A172 (cell line): Measurements from ENCODE around the gene OR10A7. TPM values are rescaled to one million over a fixed set of nuclear protein-coding genes. Genes with fewer than 3 reads are reported as not detected.
"Not testable (repeated sequence)": the region's sequence is repeated elsewhere in the genome, so short reads cannot be mapped to it uniquely, and the experiment has no call there.

Experiments
- DNase-seq: peaks from one replicate; pipeline ENCODE4 v3.0.0-alpha.2; 2015; ENCODE audit warnings: low spot score
- total RNA-seq: library from RNA; depleted of rRNA; stranded (reverse); fragments of >200 nt; shearing (Covaris generic); gene quantifications from 2 replicates; pipeline ENCODE4 v1.2.3, GENCODE V29; 2014; rRNA removed

OR10A7 gene
- not detected in 2 replicates for total RNA-seq

DNA sequence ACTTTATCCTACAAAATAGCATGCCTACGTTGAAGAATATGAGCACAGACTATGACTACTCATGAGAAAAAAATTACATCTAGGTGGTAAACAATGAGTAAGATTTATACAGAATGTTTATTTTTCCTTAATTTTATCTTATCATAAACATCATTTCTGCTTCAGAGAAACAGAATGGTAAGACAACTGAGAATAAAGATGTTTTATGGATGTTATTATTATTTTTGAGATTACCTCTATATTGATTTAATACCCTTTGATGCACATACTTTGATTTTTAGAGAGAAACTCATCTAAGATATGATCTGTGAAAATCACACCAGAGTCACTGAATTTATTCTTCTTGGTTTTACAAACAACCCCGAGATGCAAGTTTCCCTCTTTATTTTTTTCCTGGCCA is at the start of gene OR10A7:
Gene OR10A7, plus strand, starts transcription at position 301 of the 400 bp plus-strand sequence. Its CDS starts 0 bp downstream, at position 301.
- no peak for DNase-seq

- DNase-seq = no peak
Measured at GRCh38 chr12:55171445-55171844, 49.4 kb upstream of the OR10A7 start.

- not testable (repeated sequence) for DNase-seq
Measured at GRCh38 chr12:55171846-55172245, 49.0 kb upstream of the OR10A7 start.

- no peak for DNase-seq
Measured at GRCh38 chr12:55172686-55173085, 48.1 kb upstream of the OR10A7 start.

DNA sequence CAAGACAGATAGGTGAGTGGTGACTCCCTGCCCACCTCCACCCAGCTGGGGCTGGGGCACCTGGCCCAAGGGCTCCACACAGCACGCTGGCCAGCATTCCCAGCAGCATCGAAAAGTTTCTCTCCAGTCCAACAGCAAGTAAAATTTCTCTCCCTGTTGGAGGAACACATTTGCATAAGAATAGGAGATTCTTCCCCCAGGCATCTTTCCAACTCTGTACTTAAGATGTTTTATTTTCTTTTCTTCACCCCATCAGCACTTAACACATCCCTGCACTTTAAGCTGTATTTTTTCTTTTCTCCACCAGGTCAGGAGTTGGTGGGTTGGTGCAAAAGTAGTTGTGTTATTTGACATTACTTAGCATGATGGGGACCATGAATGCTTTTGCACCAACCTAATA is 47.4 kb upstream of the OR10A7 start:
- no peak for DNase-seq

GRCh38 chr12:55188573-55188972 is 32.3 kb upstream of the OR10A7 start:
- no peak for DNase-seq

GRCh38 chr12:55188974-55189556 is 31.8 kb upstream of the OR10A7 start:
- peak; percentile 60 for DNase-seq

DNA sequence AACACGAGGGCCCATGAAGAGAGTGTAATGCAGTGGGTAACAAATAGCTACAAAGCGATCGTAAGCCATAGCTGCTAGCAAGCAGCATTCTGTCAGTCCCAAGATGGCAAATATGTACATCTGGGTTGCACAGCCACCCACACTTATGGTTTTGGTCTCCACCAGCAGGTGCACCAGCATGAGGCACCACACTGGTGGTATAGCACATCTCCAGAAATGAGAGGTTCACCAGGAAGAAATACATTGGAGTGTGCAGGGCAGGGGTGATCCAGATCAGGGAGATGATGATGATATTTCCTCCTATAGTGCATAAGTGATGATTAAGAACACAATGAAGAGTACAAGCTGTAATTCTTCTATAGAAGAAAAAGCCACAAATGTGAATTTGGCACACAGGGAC is 26.4 kb upstream of the OR10A7 start:
- DNase-seq = no peak

DNA sequence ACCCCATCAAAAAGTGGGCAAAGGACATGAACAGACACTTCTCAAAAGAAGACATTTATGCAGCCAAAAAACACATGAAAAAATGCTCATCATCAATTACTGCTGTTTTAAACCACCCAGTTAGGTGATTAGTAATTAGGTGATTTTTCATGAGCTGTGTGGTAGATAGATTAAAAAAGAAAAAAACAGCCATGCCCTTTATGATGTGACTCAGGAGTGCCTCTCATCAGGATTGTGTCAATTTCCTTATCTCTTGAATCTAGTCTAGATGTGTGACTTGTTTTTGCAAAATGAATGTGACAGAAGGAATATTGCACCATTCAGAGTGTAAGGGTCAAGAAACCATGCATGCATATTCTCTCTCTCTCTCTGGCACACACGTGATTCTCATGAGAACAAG is 5.7 kb downstream of the OR10A7 start:
- DNase-seq = no peak

DNA sequence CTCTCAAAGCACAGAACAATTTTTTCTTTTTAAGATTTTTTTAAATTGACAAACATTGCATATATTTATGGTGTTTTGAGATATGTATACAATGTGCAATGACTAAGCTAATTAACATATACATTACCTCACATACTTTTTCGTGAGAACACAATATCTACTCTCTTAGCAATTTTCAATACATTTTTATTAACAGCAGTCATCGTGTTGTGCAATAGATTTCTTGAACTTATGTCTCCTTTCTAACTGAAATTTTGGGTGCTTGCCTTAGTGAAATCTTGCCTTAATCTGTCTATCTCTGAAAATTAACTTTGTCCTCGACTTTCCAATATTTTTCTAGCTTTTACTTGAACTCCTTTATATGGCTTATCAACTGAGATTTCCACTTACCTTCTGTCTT is 6.8 kb downstream of the OR10A7 start:
- DNase-seq = no peak

- no peak for DNase-seq
Measured at GRCh38 chr12:55244309-55244708, 23.5 kb downstream of the OR10A7 start, which contains the start of gene OR6C74. TSS of gene OR6C74 (plus strand) at chr12:55244609. CDS start at chr12:55247288, 2,679 bp downstream.

DNA sequence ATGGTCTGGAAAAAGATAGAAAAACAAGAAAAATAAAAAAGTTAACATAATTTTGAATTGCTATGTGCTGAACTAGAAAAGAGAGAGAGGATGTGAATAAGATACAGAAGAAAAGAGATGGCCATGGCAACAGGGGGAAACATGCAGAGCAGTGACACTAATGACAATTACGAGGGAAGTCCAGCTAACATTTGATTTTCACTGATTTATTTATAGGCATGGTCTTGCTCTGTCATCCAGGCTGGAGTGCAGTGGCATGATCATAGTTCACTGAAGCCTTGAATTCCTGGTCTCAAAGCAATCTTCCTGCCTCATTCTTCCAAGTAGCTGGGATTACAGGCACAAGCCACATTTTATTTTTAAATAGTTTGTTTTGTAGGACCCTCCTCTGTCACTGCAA is 25.3 kb downstream of the OR10A7 start:
- DNase-seq = no peak

DNA sequence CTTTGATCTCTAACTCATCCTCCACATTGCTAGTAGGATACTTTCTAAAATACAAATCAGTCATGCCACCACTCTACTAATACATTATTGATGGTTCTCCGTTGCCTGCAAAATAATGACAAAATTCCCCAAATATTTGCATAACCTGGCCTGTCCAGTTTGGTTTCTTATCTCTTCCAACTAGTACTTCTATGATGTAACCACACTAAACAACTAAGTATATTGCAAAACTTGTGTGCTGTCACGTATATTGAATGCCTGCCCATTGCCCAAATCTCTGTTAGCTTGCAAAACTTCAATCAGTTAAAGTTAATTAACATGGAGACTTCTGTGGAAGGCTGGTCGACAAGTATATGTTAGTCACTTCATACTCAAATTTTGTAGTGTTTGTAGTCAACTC is 30.1 kb downstream of the OR10A7 start:
- no peak for DNase-seq

DNA sequence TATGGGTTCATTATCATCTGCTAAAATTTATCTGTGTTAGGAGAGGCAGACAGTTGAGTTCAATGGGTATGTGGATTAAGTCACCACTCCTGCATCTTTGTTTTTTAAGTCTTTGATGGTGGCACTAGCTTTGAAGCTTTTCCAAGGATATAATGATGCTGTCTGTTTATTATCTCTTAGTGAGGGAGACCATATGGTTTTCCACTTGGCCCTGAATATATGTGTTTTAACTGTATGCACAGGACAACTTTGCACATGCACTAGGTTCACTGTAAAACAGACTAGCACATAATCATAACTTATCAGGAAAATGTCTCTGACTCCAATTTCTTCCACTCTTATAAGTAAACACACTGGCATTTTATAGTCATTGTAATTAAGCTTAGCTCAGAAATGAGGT is 32.5 kb downstream of the OR10A7 start:
- DNase-seq = no peak

GRCh38 chr12:55256831-55257230 is 36.0 kb downstream of the OR10A7 start:
- no peak for DNase-seq

GRCh38 chr12:55258303-55258702 is 37.5 kb downstream of the OR10A7 start:
- no peak for DNase-seq

Other genes starting within 250 kb of the OR10A7 start
- not detected in 2 replicates for gene TESPA1, start 236.3 kb upstream of the OR10A7 start, total RNA-seq
- not detected in 2 replicates for gene NEUROD4, start 201.1 kb upstream of the OR10A7 start, total RNA-seq
- gene OR9K2, start 94.6 kb upstream of the OR10A7 start, total RNA-seq = not detected in 2 replicates
- not detected in 2 replicates for gene OR6C74, start 23.6 kb downstream of the OR10A7 start, total RNA-seq
- gene OR6C6, start 75.5 kb downstream of the OR10A7 start, total RNA-seq = not detected in 2 replicates
- gene OR6C1, start 93.3 kb downstream of the OR10A7 start, total RNA-seq = not detected in 2 replicates
- not detected in 2 replicates for gene OR6C3, start 109.7 kb downstream of the OR10A7 start, total RNA-seq
- not detected in 2 replicates for gene OR6C75, start 141.9 kb downstream of the OR10A7 start, total RNA-seq
- gene OR6C65, start 179.5 kb downstream of the OR10A7 start, total RNA-seq = not detected in 2 replicates
- not detected in 2 replicates for gene OR6C76, start 205.2 kb downstream of the OR10A7 start, total RNA-seq
- gene OR6C2, start 223.1 kb downstream of the OR10A7 start, total RNA-seq = not detected in 2 replicates
- not detected in 2 replicates for gene OR6C70, start 249.1 kb downstream of the OR10A7 start, total RNA-seq